ENCODE data around the gene CROCC2.

The CROCC2 gene

DNA sequence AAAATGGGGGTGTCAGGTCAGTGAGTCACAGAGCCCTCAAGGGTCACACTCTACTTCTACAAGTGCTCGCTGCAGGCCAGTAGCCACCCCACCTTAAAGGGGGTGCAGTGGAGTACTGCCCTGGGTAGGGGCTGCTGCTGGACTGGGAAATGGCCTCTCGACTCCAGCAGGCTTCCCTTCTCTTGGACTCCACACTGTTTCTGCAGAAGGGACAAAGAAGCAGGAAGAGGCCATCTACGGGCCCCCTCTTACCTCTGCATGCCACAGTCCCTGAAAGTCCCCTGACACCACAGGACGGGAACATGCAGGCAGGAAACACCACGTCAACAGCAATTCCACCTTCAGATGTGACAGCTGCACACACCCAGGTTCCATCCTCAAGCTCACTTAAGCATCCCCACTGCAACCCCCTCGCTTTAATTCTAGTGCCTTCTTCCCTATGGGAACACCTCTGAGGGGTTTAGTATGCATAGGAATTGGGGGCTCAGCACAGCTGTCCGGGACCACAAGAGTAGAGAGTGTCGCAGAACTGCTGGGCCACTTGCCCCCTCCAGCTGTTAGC lies 114.6 kb downstream of the CROCC2 start:
- DNase-seq, result no peak

DNA sequence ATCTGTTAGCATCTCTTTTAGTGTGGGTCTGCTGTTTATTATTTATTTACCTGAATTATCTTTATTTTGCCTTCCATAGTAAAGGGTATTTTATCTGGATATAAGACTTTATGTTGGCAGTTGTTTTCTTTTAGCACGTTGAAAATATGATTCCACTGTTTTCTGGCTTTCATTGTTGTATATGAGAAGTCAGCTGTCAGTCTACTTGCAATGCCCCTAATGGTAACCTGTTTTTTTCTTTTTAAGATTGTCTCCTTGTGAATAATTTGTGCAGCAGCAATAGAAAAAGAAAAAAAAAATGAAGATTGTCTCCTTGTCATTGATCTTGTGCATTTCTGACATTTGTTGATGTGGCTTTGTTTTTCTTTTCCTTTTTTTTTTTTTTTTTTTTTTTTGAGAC lies 119.5 kb downstream of the CROCC2 start:
- no peak for DNase-seq

DNA sequence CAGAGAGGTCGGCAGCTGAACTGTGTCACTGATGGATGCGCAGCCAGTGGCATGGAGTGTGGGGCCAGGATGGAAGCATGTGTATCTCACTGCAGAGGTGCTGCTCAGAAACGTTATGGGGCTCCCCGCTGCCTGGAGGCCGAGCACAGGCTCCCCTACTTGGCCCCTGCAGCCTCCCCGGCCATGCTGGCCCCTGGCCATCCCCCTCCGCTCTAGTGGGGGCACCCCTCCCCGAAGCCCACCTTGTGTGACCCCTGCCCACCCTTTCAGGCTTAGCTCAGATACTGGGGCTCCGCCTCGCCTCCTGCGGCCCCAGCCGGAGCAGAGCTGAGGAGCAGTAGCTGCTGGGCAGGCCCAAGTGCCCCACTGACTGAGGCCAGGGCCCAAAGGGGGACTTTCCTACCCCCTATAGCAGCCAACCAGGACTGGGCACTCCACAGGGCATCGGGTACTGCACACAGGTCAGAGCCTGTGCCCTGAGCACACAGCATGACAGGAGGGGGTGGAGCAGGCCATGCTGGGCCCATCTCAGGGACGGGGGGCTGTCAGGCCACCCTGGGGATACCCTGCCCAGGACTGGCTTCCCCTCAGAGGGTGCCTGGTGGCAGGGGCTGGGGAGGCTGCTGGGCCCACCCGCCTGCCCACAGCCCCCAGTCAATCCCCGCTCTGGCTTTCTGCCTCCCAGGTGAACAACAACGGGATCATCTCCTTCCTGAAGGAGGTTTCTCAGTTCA lies 123.6 kb downstream of the CROCC2 start:
- DNase-seq, result no peak

DNA sequence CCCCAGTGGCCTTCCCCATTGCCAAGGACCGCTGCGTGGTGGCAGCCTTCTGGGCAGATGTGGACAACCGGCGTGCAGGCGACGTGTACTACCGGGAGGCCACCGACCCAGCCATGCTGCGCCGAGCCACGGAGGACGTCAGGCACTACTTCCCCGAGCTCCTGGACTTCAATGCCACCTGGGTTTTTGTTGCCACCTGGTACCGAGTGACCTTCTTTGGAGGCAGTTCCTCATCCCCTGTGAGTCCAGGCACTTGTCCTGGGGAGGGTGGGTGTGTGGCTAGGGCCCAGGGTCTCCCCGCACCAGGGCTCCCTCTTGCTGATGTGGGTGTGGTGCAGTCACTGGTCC lies 124.2 kb downstream of the CROCC2 start:
- no peak for DNase-seq

DNA sequence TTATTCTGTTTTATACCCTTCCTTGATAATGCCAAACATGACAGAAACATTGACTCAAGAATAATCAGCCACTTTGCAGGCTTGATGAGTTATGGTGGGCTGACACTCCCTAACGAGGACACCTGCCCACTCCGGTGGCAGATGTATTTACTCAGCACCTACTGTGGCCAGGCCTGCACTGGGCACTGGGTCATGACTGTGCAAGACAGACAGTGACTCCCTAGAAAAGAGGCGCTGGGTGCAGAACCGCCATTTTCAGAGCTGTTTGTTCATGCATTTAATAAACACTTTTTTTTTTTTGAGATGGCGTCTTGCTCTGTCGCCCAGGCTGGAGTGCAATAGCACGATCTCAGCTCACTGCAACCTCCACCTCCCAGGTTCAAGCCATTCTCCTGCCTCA lies 124.7 kb downstream of the CROCC2 start:
- DNase-seq, result no peak

DNA sequence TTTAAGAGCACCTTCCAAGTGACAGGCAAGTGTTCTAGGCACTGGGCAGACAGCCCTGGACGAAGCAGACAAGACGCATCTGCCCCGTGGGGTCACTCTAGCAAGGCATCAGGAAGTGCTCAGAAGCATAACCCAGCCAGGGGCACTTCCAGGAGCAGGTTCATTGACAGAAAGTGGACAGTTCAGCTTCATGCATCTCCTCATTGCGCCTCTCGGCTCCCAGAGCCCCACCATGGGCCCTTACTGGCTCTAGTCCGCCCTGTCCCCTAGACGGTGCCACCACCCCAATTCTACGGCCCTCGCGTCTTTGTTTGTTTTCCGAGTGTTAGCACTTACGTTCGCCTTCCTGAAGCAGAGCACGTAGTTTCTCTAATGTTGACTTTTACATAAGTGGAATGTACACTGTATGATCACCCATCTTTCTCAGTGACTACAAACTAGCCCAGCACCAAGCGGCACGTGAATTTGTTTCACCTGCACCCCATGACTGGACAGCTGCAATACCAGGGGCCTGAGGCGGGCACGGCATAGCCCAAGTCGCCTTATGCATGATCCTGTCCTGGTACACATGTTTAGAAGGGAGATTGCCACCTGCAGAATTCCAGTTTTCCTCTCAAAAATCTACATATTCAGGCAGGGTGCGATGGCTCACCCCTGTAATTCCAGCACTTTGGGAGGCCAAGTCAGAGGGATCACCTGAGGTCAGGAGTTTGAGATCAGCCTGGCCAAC lies 125.5 kb downstream of the CROCC2 start:
- no peak for DNase-seq

DNA sequence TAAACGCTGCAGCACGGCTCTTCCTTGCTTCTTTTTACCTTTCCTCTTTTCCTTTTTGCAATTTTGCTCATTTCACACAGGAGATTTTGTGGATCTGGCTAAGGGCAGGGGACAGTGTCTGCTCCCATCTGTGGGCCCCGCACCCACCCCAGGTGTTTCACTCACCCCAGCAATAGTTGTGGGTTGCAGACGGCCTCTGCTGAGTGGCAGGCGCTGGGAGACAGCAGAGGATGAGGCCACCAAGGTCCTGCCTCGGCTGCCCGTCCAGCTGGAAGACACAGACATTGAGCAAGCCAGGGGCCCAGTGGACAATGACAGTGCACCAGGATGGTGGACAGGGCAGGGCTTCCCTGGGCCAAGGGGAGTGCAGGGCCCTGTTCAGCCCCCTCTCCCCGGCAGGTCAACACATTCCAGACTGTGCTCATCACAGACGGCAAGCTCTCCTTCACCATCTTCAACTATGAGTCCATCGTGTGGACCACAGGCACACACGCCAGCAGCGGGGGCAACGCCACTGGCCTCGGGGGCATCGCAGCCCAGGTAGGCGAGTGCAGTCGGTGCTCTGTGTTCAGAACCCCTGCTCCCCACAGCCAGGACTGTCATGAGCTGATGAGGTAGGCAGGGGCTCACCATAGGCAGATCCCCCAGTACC lies 127.3 kb downstream of the CROCC2 start:
- no peak for DNase-seq

DNA sequence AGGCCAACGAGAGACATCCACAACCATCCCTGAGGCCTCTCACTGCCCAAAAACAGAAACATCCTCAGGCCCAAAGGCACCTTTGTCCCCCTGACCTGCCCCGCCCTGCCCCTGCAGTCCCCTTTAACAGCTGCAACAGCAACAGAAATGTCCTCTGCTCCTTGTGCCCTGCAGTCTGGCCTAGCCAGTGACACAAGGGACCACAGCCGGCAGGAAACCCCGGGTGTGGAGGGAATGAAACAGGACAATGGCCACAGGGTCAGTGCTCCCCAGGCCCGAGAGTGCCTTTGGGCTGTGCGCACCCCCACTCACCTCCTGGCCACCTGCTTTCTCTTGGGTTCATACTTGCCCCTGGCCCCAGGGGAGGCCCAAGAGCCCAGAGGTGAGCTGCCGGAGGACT lies 127.9 kb downstream of the CROCC2 start:
- DNase-seq, result no peak

DNA sequence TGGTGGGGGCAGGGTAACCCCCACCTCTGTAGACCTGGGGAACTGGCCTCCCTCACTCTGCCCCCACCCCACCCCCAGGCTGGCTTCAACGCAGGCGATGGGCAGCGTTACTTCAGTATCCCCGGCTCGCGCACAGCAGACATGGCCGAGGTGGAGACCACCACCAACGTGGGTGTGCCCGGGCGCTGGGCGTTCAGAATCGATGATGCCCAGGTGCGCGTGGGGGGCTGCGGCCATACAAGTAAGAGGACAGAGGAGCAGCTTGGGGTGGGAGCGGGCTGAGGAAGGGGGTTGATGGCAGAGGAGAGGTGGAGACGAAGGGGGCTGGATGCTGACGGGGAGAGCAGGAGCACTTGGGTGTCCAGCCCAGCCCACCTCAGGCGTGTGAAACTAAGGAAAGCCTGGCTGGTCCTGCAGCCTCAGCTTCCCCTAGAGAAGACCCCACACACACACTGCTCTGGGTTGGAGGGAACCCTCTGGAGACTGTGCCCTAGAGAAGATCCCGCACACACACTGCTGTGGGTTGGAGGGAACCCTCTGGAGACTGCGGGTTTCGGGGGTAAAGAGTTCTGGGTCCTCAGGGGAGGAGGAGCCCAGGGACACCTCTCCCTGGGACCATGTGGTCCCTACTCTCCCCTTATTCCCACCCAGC lies 128.5 kb downstream of the CROCC2 start:
- DNase-seq, result no peak

DNA sequence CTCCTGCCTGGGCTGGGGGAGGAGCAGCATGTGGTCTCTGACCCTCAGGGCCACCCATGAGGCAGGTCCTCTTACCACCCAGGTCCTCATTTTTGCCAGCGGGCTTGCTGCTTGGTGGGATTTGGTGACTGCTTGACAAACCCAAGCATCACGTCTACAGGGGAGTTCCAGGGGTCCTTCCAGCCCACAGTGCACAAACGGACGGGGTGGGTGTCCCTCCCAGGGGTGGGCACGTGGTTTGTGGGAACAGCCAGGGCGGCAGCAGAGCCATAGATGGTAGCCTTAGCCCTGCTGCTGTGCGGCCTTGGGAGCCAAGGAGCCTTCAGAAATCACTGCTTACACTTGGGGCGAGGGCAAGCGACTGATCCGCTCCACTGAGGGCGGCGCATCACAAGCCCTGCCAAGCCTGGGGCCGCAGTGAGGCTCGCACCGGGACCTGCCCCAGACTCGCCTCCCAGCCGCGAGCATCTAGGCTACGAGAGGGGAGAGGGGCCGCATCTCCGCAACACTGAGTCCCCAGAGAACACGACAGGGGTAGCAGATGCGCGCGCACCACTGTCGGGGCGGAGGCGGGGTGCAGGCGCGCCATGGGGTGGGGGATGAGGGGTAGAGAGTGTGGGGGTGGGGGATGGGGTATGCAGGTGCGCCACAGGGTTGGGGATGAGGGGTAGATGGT lies 129.1 kb downstream of the CROCC2 start:
- DNase-seq, result no peak

DNA sequence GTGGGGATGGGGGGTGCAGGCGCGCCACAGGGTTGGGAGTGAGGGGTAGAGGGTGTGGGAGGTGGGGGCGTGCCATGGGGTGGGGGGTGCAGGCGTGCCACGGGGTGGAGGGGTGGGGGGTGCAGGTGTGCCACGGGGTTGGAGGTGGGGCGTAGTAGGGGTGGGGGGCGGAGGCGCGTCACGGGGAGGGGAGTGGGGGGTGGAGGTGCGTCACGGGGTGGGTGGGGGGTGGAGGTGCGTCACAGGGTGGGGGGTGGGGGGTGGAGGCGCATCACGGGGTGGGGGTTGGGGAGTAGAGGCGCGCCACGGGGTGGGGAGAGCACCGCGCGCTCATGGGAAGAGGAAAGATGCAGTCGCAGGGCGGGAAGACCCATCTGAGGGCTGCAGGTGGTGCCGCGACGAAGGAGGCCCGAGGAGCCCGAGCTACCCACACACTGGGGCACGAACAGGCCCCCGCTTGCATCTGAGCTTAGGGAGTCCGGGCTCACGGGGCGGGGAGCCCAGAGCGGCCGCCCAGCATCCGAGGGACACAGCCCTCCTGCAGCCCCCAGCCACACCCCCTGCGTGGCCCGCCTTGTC lies 129.8 kb downstream of the CROCC2 start:
- DNase-seq, result no peak

DNA sequence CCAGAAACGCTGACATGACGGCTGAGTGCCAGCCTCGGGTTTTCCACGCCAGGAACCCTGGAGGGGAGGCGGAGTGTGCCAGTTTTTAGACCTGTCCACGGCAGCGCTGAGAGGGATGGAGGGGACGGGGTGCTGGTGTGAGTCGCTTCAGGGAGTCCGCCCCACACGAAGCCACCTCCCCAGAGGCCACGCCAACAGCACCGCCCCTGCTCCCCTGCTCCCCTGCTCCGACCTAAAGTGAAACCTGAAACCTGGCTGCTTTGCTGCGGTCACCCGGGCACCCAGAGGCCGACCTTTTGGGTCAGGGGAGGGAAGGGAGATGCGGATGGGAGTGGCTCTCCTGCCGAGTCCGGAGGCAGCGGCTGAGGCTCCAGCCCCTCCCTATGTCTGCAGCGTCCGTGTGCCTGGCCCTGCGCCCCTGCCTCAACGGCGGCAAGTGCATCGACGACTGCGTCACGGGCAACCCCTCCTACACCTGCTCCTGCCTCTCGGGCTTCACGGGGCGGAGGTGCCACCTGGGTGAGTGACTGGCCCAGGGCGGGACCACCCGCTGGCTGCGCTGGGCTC lies 130.3 kb downstream of the CROCC2 start:
- peak in 1 of 2 experiments; percentile 5 for DNase-seq

DNA sequence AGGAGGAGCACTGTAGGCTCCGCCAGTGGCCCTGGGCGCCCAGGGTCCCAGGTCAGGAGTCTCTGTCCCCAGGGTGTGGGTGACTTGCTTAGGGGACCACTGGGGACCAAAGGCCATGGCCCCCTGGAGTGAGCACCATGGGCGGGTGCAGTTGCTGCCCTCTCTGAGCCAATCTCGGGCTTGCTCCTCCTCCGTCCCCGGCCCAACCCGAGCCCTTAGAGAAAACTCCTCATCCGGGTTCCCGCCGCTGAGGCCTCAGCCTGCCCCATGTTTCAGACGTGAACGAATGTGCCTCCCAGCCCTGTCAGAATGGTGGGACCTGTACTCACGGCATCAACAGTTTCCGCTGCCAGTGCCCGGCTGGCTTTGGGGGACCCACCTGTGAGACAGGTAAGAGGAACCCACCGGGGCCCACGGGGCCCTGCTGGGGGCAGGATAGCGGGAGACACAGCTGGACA lies 130.9 kb downstream of the CROCC2 start:
- DNase-seq, result no peak

DNA sequence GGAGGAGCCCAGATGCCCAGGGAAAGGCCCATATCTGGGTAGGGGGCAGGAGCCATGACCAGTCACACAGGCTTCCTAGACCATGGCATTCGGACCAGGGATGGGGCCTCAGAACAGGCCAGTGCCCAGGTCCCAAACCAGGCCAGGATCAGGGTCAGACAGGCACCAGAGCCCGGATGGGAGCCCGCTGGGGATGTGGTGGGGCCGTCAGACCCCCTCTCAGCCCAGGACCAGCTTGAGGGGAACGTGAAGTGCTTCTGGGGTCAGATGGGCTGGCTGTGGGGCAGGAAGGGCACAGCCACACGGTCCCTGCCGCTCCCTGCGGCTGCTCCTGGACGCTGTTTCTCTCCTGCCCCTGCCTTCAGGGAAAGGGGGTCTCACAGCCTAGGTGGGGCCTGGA lies 131.4 kb downstream of the CROCC2 start:
- no peak for DNase-seq

DNA sequence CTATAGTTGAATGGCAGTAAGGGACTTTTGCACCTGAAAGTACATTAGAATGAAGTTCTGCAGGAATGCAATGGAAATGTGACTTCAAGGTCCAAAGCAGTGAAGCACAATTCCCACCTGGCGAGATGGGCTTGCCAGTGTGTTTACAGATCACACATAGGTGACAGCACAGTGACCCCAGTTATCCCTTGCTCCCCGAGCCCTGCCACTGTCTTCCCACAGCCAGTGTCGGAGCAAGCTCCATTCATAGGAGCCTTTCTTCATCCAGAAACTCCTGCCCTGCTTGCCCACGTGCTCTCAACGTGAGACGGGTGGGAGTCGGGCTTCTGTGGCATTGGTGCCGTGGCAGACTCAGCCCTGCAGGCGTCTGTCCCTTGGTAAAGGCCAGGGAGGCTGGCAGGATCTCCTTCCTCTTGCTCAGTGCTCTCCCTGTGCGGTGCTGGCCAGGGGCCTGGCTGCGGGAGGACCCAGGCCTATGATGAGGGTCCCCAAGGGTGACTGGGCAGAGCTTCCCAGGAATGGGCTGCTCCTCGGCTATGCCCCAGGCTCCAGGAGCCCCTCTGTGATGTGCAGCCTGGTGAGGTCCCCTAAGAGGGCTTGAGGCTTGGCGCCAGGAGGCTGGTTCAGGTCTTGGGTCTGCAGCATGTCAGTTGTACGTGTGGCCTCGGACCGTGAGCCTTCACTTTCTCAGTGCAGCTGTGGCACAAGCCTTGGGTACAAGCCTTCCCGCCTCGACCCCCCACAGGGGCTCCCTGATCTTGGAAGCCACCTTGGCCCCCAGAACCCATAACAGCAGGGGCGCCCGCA lies 132.4 kb downstream of the CROCC2 start:
- no peak for DNase-seq

DNA sequence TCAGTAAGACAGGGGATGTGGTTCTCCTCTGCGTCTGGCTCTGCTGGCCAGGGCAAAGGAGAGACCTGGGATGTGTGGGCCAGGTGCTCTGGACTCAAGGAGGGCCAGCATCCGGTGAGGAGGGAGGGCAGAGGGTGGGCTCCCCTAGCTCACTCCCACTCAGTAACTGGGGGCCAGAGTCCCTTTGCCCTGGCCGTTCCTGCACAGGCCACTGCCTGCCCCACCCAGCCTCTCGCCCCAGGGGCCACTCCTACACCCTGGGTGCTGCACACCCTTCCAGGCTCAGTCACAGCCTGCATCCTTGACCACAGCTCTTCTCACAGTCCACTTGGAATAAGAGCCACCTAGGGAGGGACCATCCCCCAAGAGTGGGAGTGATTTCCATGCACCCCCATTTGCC lies 133.3 kb downstream of the CROCC2 start:
- no peak for DNase-seq

DNA sequence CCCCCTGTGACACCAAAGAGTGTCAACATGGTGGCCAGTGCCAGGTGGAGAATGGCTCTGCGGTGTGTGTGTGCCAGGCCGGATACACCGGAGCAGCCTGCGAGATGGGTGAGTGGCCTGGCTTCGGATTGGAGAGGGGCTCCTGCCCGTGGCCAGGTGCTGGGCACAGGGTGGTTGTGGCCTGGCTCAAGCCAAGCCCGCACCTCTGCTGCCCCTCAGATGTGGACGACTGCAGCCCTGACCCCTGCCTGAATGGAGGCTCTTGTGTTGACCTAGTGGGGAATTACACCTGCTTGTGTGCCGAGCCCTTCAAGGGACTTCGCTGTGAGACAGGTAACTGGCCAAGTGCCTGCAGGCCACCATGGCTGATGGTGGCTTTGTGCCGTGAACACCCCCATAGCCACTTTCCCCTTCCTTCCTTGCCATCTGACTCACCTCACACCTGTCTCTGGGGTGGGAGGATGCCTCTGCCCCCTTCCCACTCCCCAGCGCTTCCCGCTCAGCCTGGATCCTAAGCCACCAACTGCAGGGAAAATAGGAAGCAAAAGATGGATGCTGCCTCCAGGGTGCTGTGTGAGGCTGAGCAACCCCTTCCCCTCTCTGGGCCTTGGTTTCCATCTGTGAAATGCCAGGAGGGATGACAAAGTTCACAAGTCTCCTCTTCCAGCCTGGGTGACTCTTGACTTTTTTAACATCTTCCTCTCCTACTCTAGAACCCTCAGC lies 134.1 kb downstream of the CROCC2 start:
- DNase-seq, result no peak

DNA sequence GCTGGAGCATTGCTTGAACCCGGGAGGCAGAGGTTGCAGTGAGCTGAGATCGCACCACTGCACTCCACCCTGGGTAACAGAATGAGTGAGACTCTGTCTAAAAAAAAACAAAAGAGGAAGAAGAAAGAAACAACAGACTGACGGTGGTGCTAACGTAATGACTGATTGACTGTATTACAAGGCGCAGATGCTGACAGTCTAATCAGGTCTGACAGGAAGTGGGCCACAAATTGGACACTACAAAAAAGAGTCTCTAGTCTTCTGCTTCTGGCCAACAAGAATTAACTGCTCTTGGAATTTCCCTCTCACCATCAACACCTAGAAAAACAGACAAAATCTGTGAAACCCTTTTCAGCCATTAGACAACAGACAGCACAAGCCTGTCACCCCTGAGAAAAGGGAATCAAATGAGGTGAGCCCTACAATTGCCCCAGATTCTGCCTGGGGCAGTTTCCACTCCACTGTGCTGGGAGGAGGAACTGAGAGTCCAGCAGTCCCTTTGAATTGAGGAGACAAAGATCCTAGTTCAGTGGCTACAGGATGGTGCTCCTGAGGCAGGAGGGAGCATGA lies 135.5 kb downstream of the CROCC2 start:
- DNase-seq, result no peak
